Transverse colon (tissue), 4 donors: Measurements from ENCODE around the gene CFAP58.

Experiments
- EP300 ChIP-seq: sonication (generic); formaldehyde crosslinking; IDR thresholded peaks from one replicate; pipeline ENCODE4 v1.6.1; 2017; ENCODE audit warnings: antibody characterized with exemption, low read depth
- POLR2AphosphoS5 ChIP-seq, 3 donors: sonication (generic); formaldehyde crosslinking; IDR thresholded peaks; one replicate each; pipeline ENCODE4 v1.6.1; 2016; ENCODE audit warnings: antibody characterized with exemption in 3 of 3
- TF ChIP-seq, protein P1 (sequence below), 5 experiments: fragments of 200-600 bp in 3 of 5; fragments of 450-650 bp in 2 of 5; sonication (generic) in 3 of 5; IDR thresholded peaks; 1 replicate in 2 of 5; 2 replicates in 3 of 5; pipeline ENCODE4 v1.5.1; 2016 to 2017; ENCODE audit warnings: antibody characterized with exemption in 5 of 5, inconsistent platforms in 3 of 5, mild to moderate bottlenecking in 2 of 5, moderate library complexity in 1 of 5

DNA sequence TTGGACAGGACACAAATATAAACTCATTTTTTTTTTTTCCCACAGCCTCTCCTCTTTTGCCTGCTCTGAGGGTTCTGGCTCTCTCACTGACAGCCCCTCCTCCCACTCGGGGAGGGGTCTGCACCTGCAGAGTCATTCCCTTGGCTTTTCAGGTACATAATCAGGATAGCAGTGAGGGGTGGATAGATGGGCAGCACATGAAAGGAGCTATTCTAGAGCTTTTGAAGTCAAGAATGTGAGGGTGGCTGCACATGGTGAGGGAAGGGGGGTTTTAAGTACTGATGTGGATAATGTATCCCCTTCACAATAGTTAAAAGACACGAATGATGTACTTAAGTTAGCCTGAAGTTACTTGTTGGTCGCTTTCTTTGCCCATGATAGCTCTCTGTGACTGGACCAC lies 76.2 kb downstream of the CFAP58 start:
- TF ChIP-seq, protein P1, sequence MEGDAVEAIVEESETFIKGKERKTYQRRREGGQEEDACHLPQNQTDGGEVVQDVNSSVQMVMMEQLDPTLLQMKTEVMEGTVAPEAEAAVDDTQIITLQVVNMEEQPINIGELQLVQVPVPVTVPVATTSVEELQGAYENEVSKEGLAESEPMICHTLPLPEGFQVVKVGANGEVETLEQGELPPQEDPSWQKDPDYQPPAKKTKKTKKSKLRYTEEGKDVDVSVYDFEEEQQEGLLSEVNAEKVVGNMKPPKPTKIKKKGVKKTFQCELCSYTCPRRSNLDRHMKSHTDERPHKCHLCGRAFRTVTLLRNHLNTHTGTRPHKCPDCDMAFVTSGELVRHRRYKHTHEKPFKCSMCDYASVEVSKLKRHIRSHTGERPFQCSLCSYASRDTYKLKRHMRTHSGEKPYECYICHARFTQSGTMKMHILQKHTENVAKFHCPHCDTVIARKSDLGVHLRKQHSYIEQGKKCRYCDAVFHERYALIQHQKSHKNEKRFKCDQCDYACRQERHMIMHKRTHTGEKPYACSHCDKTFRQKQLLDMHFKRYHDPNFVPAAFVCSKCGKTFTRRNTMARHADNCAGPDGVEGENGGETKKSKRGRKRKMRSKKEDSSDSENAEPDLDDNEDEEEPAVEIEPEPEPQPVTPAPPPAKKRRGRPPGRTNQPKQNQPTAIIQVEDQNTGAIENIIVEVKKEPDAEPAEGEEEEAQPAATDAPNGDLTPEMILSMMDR (IDR thresholded peaks at IDR 0.05) = no peak
- TF ChIP-seq POLR2AphosphoS5 (IDR thresholded peaks at IDR 0.05) (no peak), EP300 (no peak)
